Fibroblast of lung (primary cell): ENCODE results near the gene TNFRSF18.

Experiments used
- CTCF ChIP-seq, 2 donors: IDR thresholded peaks in 1 of 2; conservative IDR thresholded peaks in 1 of 2; 1 replicate in 1 of 2; 2 replicates in 1 of 2; pipeline ENCODE4 v1.5.1; 2011 to 2012; ENCODE audit warnings: low read length in 2 of 2, control low read depth in 1 of 2, inconsistent platforms in 1 of 2, low read depth in 1 of 2, mild to moderate bottlenecking in 1 of 2
- EZH2 ChIP-seq: IDR thresholded peaks from 2 replicates; pipeline ENCODE4 v1.5.1; 2012; ENCODE audit warnings: low read length, control low read depth, mild to moderate bottlenecking; ENCODE audit errors: missing control alignments

- TF ChIP-seq CTCF (conservative IDR thresholded peaks at IDR 0.05 in 1 of 2, IDR thresholded peaks at IDR 0.05 in 1 of 2; ENCODE audit: low read depth in 1 of 2, low read length in 2 of 2) = no peak
- no peak for TF ChIP-seq EZH2
These were observed 22.4 kb upstream of the TNFRSF18 start for GRCh38 chr1:1228596-1229321.
